GM19372 (cell line): ENCODE results near the gene MARK3.

Experiments used
- ATAC-seq: cut with Tn5 transposase; IDR thresholded peaks from one replicate; pipeline ENCODE4 v1.9.1; 2021; ENCODE audit warnings: mild to moderate bottlenecking, low read depth, moderate library complexity; ENCODE audit not compliant: unreplicated experiment

The MARK3 gene

DNA sequence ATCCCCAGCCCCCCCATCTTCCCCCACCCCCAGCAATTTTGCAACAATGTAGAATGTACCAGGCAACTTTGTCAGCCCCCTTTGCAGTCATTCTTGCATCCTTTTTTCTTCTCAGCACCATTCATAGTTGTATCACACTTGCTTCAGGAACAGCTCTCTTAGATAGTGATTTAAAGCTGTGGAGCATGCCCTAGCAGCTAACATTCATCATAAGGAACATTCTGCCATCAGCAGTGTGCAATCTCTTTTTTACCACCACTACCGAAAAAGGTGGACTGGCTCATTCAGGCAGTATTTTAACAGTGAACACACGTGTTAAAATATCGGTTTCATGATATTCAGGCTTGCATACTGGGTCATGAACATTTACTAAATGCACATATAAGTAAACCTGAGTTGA is 45.1 kb downstream of the MARK3 start:
- no peak for ATAC-seq

DNA sequence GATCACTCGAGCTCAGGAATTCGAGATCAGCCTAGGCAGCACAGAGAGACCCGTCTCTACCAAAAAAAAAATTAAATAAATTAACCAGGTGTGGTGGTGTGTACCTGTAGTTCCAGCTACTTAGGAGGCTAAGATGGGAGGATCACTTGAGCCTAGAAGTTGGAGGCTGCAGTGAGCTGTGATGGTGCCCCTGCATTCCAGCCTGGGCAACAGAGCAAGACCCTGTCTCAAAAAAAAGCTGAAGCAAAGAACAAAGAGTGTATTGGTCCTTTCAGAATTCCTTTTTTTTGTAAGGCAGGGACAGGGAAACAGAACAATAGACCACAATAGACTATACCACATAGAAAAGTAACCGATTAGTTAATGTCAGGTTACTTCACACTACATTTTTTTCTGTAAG is 47.4 kb downstream of the MARK3 start:
- ATAC-seq = no peak

DNA sequence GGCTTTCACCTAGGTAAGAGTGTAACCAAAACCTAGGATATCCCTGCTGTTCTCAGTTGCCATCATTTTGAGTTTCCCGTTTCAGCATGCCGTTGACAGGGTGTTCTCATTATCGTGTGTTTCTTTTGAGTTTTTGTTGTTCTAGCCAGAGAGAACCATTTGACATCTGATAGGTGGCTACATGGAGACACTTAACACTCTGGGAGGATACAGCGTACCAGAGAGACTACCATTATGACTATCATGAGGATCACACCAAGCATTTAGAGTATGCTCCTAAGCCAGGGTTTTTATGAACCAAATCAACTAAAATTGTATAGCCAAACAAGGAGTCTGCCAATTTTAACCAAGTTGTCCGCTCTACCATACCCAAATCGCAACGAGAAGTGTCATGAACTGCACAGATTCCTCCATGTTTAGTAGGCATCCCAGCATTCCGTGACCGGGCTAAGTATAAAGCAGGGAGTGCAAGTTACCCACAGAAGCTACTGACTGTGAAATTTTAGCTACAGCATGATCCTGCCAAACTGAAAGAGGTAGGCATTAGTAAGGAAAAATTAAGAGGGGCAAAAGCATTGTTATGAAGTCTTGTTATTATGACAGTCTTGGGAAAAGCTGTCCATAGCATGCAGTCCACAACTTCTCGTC is 48.8 kb downstream of the MARK3 start:
- ATAC-seq = no peak

DNA sequence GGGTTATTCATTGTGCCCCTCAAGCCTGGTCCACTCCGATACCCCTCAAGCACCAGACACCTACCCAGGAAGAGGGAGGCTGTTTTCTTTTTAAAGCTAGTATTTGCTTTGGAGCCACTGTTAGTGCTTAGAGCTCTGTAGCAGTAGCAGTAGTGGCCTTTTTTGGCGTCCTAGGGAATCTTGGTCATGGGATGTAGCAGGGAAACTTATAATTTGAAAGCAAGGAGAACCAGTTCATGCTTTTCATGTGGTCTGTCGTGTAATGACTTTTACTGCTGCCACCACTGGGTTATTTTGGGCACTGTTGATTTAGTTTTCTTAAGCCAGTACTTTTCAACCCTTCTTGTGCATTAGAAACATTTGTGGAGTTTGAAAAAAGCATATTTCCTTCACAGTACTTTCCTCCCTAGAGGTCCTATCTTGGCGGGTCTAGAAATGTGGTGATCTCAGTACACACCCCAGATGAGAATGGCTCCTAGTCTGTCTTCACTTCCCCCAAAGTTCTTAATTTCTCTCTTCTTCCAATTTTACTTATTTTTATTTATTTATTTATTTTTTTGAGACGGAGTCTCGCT is 49.7 kb downstream of the MARK3 start:
- no peak for ATAC-seq

DNA sequence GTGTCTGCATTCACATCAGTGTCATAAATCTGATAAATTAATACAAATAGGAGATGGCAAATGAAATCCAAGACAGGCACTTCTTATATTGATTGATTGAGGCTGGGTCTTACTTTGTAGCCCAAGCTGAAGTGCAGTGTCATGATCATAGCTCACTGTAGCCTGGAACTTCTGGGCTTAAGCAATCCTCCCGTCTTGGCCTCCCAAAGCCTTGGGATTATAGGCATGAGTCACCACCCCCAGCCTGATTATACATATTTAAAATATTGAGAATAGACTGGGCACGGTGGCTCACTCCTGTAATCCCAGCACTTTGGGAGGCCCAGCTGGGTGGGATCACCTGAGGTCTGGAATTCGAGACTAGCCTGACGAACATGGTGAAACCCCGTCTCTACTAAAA is 51.3 kb downstream of the MARK3 start:
- no peak for ATAC-seq

DNA sequence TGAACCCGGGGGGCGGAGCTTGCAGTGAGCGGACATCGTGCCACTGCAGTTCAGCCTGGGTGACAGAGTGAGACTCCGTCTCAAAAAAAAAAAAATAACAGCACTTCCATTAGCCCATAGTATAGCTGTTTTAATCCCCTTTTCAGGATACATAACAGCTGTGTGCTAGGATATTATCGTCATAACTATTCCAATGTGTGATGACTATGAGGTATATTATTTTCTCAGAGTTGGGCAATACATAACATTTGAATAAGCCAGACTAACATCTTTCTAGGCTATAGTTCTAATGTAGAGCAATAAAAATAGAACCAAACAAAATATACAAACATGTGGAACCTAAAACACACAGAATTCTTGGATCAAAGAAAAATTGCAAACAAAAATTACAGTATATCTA is 57.1 kb downstream of the MARK3 start:
- ATAC-seq = no peak

DNA sequence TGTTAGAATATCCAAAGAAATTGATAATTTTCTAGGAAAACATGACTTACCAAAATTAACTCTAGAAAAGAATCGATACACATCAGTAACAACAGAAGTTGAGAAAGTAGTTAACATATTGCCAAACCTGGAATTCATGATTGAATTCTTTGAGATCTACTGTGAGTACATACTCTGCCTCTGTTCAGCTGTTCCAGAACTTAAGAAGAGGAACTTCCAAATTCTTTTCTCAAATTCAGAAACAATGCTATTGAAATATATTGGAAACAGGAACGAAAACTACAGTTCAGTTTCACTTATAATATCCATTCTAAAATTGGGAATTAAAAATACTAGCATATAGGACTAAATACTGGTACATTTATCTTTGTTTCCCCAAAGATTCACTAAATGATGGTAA is 57.9 kb downstream of the MARK3 start:
- ATAC-seq = no peak

DNA sequence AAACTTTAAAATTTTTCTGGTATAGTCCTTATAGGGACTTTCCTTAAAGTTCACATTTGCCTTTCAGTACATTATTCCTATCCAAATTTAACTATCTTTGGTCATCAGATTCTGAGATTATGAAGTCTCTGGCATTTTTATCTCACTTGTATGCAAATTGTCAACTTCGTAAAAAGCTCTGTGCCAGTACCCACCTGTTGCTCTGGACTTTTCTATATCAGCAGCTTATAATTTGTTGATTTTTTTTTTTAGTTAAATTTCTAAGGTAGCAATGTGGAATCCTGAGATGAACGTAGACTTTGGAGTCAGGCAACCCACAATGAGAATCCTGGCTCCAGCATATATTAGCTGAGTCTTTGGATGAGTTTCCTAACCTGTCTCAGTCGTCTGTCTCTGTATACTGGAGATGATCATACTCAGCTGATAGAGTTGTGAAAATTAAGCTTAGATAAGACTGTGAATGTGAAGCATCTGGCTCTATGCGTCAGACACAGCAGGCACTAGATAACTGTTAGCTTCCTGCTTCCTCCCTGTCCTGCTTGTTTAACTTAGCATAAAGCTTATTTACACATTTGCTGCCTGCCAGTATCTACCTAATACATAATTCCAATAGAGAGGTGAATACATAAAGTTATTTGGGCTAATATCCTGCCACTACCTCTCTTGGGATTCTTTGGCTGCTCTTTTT is 59.8 kb downstream of the MARK3 start:
- ATAC-seq = no peak

DNA sequence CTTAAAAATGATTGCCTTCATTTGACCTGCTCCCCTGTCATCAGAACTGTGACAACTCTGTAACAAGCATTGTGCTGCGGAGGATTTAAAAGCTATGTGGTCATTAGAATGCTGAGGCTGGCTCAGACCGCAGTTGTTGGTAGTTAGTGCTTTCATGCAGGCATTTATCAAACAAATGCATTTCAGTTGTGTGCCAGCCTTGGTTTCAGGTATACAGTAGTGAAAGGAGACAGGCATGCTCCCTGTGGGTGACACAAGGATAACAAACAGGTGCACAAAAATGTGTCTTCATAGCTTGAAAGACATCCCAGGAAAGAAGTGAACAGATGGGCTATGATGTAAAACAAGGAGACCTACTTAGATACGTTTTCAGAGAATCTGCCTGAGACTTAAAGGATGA is 60.6 kb downstream of the MARK3 start:
- no peak for ATAC-seq

DNA sequence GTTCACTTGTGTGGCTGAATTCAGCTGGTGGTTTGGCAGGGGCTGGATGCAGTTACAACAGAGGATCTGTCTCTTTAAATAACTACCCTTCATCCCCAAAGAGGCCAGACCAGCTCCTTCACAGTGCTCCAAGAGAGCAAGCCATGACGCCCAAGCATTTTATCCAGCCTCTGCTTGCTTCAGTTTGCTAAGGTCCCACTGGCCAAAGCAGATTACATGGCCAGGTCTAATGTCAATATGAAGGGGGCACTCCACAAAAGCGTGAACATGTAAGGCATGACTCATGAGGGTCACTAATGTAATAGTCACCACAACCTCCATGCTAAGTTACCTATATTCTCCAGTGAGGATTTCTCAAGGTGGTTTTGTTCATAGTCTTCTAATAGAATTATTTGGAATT is 62.9 kb downstream of the MARK3 start:
- no peak for ATAC-seq

DNA sequence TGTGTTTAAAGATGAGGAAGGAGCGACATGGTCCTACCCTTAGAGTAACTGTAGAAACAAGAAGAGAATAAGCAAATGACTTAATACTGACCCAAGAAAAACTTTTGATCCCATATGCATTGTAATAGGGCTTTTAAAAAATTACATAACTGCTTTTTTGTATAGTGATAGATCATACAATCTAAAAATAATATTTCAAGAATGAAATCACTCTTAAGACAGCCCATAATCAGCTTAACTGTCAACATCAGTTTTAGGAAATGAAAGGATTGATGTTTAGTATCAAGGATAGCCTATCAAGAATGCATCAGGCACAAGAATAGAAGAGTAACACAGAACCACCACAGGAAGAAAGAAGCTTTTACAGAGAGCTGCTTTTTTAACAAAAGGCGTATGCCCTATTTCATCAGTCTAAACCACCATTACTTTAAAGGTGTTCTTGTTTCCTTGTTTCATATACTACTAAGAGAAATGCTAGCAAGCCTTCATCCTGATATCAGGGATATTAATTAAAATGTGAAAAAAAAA is 64.5 kb downstream of the MARK3 start:
- no peak for ATAC-seq

DNA sequence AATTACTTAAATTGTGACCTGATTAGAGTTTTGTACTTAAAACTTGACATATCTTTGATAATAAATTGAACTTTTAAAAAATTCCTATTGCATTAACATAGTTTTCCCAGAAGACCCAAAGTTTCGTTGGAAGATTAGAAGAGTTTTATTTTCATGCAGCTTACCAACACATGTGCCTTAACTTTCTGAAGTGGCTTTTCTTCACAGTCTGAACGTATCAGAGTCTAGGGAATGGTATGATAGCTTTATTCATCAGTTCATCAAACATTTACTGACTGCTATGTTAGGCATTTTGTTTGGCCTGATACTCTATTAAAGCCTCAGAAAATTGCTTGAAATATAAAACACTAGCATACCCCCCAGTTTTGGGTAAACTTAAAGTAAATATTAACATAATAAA is 65.2 kb downstream of the MARK3 start:
- ATAC-seq = no peak

DNA sequence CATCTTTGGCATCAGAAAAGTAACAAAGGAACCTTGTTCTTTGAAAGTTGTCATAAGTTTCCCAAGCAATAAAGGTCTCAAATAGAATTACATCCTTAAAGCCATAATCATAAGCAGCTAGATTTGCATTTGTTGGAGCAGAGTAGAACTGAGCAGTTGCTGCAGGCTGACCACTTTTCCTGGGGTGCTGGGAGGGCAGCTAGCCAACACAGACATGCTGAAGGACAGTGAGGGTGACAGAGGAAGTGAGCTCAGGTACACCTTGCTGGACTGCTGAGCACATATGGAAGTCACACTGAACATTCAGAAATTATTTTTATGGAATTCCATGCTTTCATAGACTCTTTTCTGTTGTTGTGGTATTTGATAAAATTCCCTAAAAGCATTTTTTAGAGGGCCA is 66.2 kb downstream of the MARK3 start:
- ATAC-seq = no peak

DNA sequence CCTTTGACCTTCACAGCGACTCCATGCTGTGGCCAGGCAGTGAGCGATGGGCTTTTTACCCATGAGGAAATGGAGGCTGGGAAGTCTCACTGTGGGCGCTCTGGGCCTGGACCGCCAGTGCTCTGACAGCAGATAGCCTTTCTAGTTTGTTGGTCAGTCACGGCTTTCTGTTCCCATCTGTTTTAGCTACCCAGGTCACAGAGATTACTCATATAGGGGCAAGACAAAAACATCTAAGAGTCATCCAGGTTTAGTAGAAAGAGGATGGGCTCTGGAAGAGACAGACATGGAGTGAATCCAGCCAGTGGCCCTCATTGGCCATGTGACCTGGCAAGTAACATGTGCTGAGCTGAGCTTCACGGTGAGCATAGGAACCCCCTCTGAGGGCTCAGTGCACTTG is 68.6 kb downstream of the MARK3 start:
- no peak for ATAC-seq

DNA sequence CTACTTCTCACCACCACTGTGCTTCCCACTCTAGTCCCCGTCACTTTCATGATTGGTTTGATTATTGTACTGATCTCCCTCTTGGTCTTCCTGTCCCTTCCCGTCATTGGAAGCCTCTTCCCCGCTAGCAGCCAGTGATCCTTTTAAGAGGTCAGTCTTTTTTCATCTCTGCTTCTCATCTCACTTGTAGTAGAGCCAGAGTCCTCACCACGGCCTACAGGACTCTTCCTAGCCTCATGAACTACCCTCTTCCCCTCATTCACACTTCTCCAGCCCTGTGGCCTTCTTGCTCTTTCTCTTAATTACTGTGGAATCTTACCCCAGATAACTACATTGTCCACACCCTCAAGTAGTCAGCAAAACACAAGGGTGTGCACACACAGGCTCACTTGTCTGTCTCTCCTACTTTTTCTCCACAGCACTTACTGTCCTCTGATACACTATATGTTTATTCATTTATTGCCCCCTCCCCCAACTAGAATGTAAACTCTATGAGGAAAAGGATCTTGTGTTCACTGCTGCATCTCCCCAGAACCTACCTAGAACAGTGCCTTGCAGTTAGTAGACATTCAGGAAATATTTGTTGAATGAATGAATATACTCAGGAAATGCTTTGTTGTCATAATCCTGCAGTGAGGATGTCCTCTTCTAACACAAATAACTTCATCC is 71.1 kb downstream of the MARK3 start:
- ATAC-seq = no peak

DNA sequence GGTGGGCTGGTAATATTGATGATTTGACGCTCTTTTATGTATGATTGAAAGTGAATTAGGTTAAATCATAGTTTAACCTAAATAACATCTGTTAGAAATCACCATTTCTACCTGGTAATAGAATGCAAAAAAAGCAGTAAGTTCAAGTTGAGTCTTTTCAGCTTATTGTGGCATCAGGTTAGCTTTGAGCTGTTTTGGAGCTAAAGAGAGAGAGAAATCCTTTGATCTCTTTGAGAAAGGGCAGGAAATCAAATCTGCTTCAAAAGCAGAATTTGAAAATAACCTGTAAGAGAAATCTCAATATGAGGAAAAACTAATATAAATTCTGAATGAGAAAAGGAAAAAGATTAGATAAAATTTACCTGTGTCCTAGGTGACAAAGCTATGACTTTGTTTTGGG is 75.2 kb downstream of the MARK3 start:
- ATAC-seq = no peak

DNA sequence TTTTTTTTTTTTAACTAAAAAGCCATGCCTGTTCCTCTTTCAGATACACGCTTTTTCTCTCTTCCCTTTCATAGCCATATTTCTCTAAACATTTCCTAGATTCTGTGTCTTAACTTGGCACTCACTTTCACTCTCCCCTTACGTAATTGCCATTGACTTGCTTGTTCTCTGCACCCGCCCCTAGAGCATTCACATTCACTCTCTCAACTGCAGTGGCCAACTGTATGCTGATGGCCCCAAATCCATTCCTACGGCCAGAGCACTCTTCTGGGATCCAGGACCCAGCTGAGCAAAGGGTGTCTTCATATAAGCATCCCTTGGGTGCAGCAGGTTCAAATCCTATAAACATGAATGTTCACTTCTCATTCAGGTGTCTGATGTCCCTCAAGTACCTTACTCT is 77.9 kb downstream of the MARK3 start:
- ATAC-seq = no peak

DNA sequence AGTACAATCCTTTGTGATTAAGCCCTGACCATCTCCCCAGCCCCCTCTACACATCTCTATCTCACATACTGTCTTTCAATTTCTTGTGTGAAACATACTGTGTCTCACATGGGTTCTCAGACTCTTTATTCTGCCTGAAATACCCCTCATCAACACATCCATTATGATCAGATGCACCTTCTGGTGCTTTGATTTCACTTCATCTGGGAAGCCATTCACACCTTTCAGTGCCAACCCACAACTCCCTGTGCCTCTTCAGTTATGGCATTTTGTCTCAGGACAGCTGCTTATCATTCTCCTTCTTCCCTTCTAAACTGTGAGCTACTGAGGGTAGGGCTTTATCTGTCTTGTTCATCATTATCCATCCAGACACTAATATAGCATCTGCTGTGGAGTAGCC is 78.6 kb downstream of the MARK3 start:
- no peak for ATAC-seq

DNA sequence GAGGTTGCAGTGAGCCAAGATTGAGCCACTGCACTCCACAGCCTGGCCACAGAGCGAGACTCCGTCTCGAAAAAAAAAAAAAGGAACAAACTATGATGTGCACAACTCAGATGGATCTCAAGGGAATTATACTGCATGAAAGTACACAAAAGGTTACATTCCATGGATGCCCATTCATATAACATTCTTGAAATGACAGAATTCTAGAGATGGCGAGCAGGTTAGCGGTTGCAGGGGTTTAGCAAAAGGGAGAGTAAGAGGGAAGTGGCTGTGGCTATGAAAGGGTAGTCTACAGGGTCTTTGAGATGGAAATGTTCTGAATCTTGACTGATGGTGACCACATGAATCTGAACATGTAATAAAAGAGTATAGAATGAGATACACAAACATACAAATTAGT is 87.7 kb downstream of the MARK3 start:
- ATAC-seq = no peak

DNA sequence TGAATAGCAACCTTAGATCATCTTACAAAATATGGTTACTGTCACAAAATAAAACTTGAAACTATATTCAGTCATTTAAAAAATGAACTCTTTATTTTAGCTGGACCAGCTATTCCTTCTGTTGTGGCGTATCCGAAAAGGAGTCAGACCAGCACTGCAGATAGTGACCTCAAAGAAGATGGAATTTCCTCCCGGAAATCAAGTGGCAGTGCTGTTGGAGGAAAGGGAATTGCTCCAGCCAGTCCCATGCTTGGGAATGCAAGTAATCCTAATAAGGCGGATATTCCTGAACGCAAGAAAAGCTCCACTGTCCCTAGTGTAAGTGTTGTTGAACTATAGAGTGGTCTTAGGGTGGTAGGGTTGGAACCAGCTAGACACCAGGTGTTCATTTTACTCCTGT is 89.7 kb downstream of the MARK3 start:
- ATAC-seq = no peak

DNA sequence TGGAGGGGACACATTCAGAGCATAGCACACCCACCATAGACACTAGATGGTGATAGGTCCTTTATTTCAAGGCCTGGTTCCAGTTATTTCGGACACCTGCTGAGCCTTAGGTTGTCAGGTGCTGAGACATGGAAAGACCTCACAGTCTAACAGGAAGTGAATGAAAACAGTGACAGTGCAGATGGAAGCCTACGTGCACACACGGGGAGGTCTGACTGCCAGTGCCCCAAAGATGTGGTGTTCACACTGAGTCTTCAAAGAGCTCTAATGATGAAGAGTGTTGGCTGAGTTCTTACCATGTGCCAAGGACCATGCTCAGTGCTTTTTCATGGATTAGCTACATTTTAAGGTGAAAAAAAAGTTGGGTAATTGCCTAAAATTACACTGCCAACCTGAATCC is 90.8 kb downstream of the MARK3 start:
- ATAC-seq = no peak

DNA sequence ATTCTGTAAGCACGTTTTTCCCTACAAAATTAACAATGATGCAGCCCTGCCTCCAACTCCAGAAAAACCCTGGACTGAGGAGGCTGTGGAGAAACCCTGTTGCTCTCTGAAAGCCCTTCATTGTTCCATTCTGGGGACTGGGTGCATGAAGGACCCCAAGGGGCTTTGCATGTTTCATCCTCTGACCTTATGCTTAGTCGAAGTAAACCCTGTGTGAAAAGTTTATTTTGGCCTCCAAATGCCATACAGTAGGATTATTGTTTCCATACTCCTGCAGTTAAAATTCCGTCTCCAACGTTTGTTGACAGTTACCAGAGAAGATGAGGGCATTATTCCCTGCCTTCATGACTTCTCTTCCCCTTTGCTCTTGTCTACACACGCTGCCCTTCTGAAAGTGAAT is 91.4 kb downstream of the MARK3 start:
- no peak for ATAC-seq
